AG10803 (cell line): Measurements from ENCODE around the gene ANO10.
A peak's percentile ranks its signal among the peaks of the same experiment; 100 is the strongest.

Experiments
- DNase-seq: peaks from one replicate; pipeline ENCODE4 v3.0.0; 2010; ENCODE audit warnings: low read depth
- H3K4me3 ChIP-seq: 2 replicates; pipeline ENCODE4 v1.5.1; 2011; ENCODE audit warnings: mild to moderate bottlenecking, low read length, control low read depth
- CTCF ChIP-seq: conservative IDR thresholded peaks from 2 replicates; pipeline ENCODE4 v1.5.1; 2011; ENCODE audit warnings: mild to moderate bottlenecking, low read length, control low read depth, inconsistent platforms

ANO10 gene

GRCh38 chr3:43638594-43639447 lies 17.0 kb upstream of the ANO10 start:
- DNase-seq, result no peak
- TF ChIP-seq CTCF, result no peak
- H3K4me3 ChIP-seq, result no peak overlapping the region

GRCh38 chr3:43637702-43638101 lies 15.9 kb upstream of the ANO10 start:
- no peak for DNase-seq
- TF ChIP-seq CTCF, result no peak
- H3K4me3 ChIP-seq, result no peak overlapping the region

DNA sequence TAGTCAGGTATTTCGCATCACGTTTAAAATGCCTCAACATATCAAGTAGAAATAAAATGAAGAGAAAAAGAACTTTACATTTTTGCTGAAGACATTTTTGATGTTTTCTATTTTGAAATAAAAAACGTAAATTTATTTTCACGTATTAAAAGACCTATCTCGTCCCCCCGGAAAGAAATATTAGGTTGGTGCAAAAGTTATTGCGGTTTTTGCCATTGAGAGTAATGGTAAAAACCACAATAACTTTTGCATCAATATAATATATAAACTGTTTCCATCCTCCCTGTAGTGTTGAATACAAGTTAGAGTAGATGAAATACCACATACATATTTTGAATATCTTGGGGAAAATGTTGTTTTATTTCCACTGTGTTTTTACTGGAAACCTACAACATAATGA lies 11.2 kb upstream of the ANO10 start:
- DNase-seq, result no peak
- no peak for TF ChIP-seq CTCF
- no peak overlapping the region for H3K4me3 ChIP-seq

GRCh38 chr3:43632269-43632733 lies 10.5 kb upstream of the ANO10 start:
- no peak overlapping the region for H3K4me3 ChIP-seq
- peak; percentile 82 for DNase-seq
- peak; percentile 26 for TF ChIP-seq CTCF

DNA sequence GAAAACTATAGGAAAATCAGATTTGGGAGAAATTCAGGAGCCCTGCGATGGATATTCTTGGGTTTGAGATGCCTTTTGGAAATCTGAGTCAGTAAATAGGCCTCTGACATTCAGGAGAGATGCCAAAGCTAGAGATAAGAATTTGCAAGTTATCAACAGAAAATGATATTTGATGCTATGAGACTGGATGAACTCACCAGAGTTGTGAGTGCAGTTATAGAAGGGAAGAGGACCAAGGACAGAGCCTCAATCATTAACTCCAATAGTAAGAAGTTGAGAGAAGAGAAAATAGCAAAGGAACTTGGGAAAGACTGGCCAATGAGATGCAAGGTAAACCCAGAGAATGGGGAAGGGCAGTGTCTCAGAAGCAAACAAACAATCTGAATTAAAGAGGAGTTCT lies 7.9 kb upstream of the ANO10 start:
- no peak; the same call in 1 of the 2 replicates for TF ChIP-seq CTCF
- DNase-seq, result no peak
- H3K4me3 ChIP-seq, result no peak overlapping the region

GRCh38 chr3:43629257-43629656 lies 7.4 kb upstream of the ANO10 start:
- H3K4me3 ChIP-seq, result no peak overlapping the region
- no peak for TF ChIP-seq CTCF
- peak; percentile 11 for DNase-seq

GRCh38 chr3:43627360-43627759 lies 5.5 kb upstream of the ANO10 start:
- H3K4me3 ChIP-seq, result no peak overlapping the region
- no peak for DNase-seq
- no peak for TF ChIP-seq CTCF
